NCI-H187 (cell line): ENCODE results near the gene ASAP3.

ENCODE experiments used
- DNase-seq, 2 experiments: peaks; one replicate each; lab custom pipeline; 2025; lab: John Stamatoyannopoulos, UW

The ASAP3 gene

GRCh38 chr1:23449306-23449705 lies 34.7 kb downstream of the ASAP3 start:
- no peak for DNase-seq

GRCh38 chr1:23448846-23449245 lies 35.1 kb downstream of the ASAP3 start:
- DNase-seq, result no peak

- DNase-seq, result no peak
These were observed 37.2 kb downstream of the ASAP3 start for GRCh38 chr1:23446661-23447310.

GRCh38 chr1:23444596-23445390 lies 39.2 kb downstream of the ASAP3 start:
- DNase-seq, result no peak

- DNase-seq, result no peak
These were observed 39.9 kb downstream of the ASAP3 start for GRCh38 chr1:23444104-23444533.

GRCh38 chr1:23442751-23443150 lies 41.2 kb downstream of the ASAP3 start:
- DNase-seq, result no peak

- no peak for DNase-seq
These were observed 42.4 kb downstream of the ASAP3 start for GRCh38 chr1:23441446-23442148.

- no peak for DNase-seq
These were observed 45.4 kb downstream of the ASAP3 start for GRCh38 chr1:23438545-23438944.

GRCh38 chr1:23437355-23437664 lies 46.7 kb downstream of the ASAP3 start:
- no peak for DNase-seq

GRCh38 chr1:23436520-23437354 lies 47.2 kb downstream of the ASAP3 start:
- no peak for DNase-seq

- no peak for DNase-seq
These were observed 49.7 kb downstream of the ASAP3 start for GRCh38 chr1:23434260-23434775.

GRCh38 chr1:23433122-23433521 lies 50.9 kb downstream of the ASAP3 start:
- no peak for DNase-seq

- DNase-seq, result no peak
These were observed 52.5 kb downstream of the ASAP3 start for GRCh38 chr1:23431431-23431830.

GRCh38 chr1:23430803-23431202 lies 53.2 kb downstream of the ASAP3 start:
- DNase-seq, result no peak

GRCh38 chr1:23428136-23428905 lies 55.7 kb downstream of the ASAP3 start:
- no peak for DNase-seq

- DNase-seq, result no peak
These were observed 56.4 kb downstream of the ASAP3 start for GRCh38 chr1:23427550-23427949.

- DNase-seq, result no peak
These were observed 57.2 kb downstream of the ASAP3 start for GRCh38 chr1:23426828-23427227.

- DNase-seq, result no peak
These were observed 58.8 kb downstream of the ASAP3 start for GRCh38 chr1:23425193-23425494.

GRCh38 chr1:23424293-23425192 lies 59.4 kb downstream of the ASAP3 start, which contains the start of gene TCEA3:
Gene TCEA3 (minus strand): TSS chr1:23424748. CDS start chr1:23424633, 115 bp downstream.
- DNase-seq, result no peak
